LNCaP clone FGC (cell line): Measurements from ENCODE around the gene OSBPL5.

ENCODE experiments used
- DNase-seq: peaks from one replicate; pipeline ENCODE4 v3.0.0-alpha.2; 2011; ENCODE audit warnings: low read depth
- H3K4me3 ChIP-seq: 2 replicates; pipeline ENCODE4 v1.5.1; 2011; ENCODE audit warnings: mild to moderate bottlenecking, low read depth, low read length, control low read depth
- TF ChIP-seq, protein P1 (sequence below): IDR thresholded peaks from 2 replicates; pipeline ENCODE4 v1.5.1; 2012; ENCODE audit warnings: mild to moderate bottlenecking; ENCODE audit not compliant: control insufficient read depth, insufficient read depth; ENCODE audit errors: extremely low read depth

OSBPL5 gene

GRCh38 chr11:3101921-3102640 is 63.0 kb downstream of the OSBPL5 start:
- no peak for DNase-seq
- H3K4me3 ChIP-seq: no peak overlapping the region
- TF ChIP-seq, protein P1, sequence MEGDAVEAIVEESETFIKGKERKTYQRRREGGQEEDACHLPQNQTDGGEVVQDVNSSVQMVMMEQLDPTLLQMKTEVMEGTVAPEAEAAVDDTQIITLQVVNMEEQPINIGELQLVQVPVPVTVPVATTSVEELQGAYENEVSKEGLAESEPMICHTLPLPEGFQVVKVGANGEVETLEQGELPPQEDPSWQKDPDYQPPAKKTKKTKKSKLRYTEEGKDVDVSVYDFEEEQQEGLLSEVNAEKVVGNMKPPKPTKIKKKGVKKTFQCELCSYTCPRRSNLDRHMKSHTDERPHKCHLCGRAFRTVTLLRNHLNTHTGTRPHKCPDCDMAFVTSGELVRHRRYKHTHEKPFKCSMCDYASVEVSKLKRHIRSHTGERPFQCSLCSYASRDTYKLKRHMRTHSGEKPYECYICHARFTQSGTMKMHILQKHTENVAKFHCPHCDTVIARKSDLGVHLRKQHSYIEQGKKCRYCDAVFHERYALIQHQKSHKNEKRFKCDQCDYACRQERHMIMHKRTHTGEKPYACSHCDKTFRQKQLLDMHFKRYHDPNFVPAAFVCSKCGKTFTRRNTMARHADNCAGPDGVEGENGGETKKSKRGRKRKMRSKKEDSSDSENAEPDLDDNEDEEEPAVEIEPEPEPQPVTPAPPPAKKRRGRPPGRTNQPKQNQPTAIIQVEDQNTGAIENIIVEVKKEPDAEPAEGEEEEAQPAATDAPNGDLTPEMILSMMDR: no peak

- TF ChIP-seq, protein P1: no peak
- DNase-seq: no peak
- no peak overlapping the region for H3K4me3 ChIP-seq
Observed at GRCh38 chr11:3099178-3099577, 65.9 kb downstream of the OSBPL5 start.

- DNase-seq: no peak
- TF ChIP-seq, protein P1: no peak
- no peak overlapping the region for H3K4me3 ChIP-seq
Observed at GRCh38 chr11:3096909-3097530, 68.1 kb downstream of the OSBPL5 start.

DNA sequence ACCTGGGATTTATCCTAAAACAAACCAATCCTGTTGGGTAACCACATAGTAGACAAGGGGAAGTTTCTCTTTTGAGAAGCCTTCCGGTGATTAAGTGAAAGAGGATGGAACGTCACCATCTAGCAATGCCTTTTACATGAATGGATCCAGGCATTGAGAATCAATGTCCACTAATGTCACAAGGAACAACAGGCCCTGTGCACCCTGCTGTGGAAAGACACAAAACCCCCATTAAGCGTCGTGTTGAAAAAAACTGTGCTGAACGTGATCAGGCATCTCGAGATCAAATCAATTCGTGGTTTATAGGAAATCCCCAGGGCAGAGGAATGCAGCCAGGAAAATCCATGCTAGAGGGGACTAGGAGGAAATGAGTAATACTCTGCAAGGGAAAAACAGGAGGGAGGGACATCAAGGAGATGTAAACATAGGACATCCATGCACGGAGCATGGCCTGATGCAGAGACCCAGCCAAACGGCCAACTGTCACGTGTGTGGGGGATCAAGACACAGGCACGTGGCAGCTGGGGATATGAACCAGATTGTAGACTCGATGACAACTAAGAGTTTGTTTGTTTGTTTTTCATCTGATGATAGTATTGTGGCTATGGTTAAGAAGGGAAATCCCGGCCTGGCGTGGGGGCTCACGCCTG is 69.3 kb downstream of the OSBPL5 start:
- H3K4me3 ChIP-seq: no peak overlapping the region
- TF ChIP-seq, protein P1: no peak
- DNase-seq: no peak

DNA sequence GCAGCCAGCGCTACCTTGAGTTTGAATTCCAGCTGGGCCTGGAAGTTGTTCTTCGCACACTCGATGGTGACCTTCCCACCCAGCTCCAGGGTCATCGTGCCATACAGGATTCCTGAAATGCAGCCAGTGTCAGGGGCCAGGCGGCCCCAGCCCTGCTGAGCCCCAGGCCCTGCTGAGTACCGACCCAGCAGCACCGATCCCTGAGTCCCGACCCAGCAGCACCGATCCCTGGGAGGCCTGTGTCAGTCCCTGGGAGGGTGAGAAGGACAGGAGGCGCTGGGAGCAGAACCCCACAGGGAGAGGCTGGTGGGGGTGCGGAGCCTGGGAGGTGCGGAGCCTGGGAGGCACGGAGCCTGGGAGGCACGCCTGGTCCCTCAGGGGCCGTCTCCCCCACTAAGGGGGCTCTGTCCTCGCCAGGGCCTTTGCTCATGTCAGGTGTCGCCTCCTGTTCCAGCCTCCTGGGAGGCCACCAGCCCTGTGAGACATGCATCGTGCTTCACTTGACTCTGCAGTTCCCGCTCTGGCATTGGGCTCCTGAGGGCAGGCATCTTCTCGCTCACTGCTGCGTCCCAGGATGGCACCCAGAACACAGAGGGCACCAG is 70.8 kb downstream of the OSBPL5 start:
- TF ChIP-seq, protein P1: no peak
- no peak for DNase-seq
- H3K4me3 ChIP-seq: no peak overlapping the region

DNA sequence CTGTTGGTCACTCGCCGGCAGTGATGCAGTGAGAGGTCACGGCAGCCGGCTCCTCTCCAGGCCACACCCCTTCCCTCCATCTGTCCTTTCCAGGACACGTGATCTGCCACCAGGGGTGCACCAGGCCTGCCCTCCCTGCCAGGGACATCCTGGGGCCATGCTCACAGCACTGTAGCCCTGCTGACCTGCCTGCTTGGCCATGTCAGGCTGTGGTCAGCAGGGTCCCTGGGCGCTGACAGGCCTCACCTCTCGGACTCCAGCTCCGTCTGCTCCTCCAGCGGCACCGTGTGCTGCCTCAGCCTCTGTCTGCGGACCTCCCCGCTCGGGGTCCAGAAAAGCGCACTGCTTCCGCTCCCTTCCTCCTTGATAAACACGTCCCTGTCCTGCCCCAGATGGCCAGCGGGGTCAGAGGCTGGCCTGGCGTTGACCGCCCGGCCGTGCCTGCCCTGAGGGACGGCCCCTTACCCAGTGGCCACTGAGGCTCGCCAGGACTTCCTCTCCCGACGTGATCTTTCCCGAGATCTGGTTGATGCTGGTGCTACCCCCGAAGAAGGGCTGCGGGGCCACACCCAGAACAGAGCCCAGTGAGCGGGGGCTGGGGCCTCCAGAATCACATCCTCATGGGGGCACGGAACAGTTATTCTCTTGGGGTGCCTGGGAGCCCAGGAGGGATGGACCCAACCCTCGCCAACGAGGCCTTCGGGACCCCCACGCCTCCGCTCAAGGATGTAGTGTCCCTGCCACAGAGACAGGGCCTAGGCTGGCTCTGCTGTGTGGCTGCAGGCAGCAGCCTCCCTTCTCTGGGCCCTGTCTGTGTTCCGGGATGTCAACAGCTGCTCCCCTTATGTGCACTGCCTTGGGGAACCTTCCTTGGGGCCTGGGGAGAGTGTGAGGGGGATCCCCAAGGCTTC is 71.6 kb downstream of the OSBPL5 start:
- H3K4me3 ChIP-seq: no peak overlapping the region
- DNase-seq: no peak
- TF ChIP-seq, protein P1: no peak
